HG02884 (cell line): Measurements from ENCODE around the gene CDH11.
A peak's percentile ranks its signal among the peaks of the same experiment; 100 is the strongest.

Experiments used
- ATAC-seq: cut with Tn5 transposase; IDR thresholded peaks from one replicate; pipeline ENCODE4 v1.9.1; 2021; ENCODE audit warnings: mild to moderate bottlenecking, moderate library complexity; ENCODE audit not compliant: unreplicated experiment

Gene CDH11

DNA sequence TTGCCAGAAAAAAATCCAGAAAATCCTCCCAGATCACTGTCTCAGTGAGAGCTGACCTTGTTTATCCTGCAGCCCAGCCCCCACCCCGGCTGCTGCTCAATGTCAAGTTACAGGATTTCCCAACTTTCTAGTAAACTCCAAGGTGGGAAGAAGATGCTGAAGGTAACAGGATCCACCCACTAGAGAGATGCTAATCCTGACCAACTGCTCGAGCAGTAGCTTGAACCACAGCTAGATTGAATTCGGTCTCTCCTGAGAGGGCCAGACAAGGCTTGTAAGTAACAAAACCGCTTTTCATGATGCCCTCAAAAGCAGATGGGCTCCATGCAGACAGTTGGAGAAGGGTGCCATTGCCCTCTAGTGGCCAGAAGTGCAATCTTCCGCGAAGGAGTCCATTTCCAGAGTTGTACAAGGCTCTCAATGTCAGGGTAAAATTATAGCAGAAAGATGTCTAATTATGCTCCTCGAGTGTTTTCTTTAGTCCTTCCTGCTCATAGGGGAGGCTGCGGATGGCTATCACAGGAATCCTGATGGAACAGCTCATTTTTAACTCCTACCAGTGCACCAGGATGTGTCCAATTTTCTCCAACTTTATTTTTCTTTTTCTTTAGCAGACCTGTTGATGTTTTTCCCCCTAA is 3.9 kb downstream of the CDH11 start:
- peak; percentile 86 for ATAC-seq

DNA sequence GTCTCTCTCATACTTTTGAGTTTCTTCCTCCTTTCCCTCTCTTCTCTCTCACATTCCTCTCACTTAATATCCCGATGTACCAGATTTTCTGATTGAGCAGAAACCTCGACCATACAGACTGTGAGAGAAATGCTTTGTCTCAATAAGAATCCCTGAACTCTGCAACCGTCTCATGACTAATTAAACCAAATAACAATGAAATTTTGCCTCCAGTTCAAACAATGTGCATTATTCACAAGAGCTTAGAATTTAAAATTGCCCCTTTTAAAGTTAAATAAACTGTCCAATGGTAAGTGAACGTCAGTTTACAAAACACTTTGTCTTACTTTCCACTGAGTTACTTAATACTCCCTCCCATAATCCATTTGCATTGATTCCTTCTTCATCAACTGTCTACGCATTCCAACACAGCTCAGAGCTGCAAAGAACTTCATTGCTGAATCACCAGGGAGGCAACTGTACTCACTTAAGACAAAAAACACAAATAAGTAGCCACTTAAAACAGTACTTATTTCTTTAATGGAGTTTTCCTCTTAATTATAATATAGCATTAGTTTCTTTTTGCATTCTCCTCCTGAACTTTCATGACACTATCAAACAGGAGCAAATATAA is 4.9 kb downstream of the CDH11 start:
- no peak for ATAC-seq

DNA sequence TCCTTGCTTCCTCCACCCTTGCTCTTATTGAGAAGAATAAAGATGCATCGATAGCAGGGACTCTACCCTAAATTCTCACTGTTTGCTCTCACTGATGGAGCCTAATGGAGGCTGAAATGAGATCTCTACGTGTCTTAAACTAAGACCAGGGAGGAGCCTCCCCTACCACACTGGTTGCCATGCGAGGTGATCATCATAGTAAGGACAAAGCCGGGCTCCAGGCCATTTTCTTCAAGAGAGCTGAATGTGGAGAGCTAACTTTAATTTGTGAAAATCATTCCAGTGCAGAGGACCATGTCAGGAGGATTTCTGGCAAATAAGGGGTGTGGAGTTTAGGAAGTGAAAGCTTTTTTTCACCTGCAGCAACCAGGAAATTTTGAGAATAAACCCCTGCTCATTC is 5.6 kb downstream of the CDH11 start:
- ATAC-seq = no peak

DNA sequence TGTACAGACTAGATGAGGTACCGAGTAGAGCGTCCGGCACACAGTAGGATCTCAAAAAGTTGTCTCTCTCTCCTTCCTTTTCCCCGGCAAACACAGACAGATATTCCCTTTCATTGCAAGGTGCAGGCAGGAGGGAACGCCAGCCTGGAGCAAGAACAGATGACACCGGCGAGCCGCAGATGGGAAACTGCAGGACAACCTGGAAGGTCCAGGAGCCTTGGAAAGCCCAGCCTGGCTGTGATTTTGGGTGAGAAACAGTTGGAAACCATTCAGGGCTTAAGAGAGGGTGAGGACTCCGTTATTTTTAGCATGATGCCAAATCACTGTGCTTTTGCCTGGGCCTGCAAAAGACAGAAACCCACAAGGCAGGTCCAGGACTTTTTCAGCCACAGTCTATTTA is 7.3 kb downstream of the CDH11 start:
- ATAC-seq = no peak

DNA sequence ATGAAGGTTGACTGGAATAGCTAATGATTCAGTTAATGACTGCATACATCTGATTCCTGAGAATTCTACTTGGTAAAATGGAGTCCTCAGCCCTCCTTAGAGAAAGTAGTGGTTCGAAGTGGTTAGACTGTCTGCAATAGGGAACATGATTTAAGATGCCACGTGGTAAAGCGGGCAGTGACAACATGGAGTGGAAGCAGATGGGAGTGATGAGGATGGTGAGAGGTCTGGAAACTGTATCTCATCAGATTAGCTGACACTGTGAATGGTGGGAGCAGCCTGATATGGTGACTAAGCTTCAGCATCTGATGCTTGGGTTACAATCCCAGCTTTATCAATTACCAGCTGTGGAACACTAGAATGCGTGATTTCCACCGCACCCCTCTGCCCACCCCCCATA is 8.4 kb downstream of the CDH11 start:
- ATAC-seq = no peak

DNA sequence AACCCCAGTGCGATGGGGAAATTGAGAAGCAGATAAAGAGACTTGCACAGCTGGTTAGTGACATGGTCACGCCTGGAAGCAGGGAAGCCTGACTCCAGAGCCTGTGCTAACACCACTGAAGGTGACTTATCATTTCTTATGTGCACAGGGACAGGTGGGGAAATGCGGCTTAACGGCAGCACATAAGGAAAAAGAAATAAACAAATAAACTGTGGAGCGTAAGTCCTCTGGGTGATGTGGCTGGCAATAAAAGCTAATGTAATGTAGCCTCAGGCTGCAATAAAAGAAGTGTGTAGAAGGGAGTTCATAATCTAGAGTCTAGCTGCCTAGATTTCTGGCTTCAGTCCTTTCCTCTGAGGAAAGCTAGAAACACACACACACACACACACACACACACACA is 10.6 kb downstream of the CDH11 start:
- ATAC-seq = no peak

DNA sequence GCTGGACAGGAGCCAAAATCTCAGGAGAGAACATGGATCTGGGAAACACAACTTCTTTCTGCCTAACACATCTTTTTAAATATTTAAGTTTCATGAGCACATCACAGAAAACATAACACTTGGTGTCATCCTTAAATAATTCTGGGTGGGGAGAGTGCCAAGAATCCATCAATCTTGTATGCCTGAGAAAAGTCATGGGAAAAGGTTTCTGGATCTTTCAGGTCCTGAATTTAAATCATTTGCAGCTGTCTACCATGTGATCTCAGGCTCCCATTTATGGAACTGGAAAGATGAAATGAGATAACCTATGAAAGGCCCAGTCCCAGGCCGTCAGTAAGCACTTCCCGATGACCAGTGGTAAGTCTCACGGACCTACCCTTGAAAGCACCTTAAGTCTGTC is 15.1 kb downstream of the CDH11 start:
- no peak for ATAC-seq

DNA sequence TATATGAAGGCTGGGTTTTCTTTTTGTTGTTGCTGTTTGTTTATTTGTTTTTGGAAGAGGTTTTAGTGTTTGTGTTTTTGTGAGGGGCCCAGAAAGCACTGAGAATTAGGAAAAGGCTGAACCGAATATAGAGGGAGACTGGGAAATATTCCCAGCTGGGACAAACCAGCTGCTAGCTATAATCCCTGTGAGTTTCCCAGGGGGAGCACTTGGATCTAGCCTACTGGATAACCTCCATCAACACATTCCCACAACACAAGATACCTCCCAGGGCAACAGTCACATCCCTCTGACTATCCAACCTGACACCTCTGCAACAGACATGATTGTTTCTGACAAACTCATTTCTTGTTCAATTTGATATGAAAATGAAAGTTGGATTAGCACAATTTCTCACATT is 16.7 kb downstream of the CDH11 start:
- ATAC-seq = no peak

DNA sequence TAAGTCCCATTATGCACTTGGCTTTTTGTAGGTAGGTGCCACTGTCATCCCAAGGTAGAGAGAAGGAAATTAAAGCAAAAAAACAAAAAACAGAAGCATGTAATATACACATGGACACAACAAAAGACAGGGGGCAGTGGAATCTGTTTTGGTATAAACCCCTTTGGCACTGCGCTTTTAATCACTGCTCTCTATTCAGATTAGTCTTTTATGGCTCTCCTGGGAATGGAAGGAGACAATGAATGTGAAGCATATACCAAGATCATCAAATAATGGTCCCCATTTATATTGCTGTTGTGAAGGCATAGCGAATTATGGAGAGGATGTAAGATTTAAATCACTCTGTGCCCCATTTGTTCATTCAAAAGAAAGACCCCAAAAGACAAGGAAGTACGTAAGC is 17.4 kb downstream of the CDH11 start:
- ATAC-seq = no peak

DNA sequence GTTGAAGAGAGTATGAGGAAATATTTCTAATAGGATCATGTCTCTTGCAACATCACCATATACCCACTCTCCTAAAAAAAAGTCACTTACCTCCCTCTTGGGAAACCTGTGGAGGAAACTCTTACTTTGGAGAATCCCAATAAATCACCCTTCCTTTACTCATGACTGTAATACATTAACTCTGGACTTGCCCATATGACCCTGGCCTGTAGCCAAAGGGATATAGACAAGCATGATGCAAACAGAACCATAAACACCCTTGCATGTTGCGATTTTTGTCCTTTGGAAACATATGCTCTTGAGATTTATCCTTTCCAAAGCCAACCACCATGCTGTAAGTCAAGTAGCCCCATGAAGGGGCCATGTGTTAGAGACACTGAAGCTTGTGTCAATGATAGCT is 19.5 kb downstream of the CDH11 start:
- ATAC-seq = no peak

DNA sequence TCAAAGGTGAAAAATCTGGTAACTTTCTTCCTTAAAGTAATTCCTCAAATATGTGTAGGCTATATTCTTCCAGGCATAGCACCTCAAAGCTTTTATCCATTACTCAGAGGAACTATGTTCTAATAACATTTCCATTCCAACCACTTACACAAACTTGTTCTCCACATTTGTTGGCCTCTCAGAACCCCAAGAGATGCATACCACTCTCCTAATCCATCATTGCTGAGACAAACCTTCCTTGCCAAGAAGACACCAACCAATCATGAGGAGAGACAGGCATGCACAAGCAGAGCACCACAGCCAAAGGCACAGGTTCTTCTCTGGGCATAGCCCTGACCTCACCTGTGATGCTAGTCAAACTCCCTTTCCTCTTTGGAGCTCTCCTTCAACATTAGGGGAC is 20.9 kb downstream of the CDH11 start:
- no peak for ATAC-seq

DNA sequence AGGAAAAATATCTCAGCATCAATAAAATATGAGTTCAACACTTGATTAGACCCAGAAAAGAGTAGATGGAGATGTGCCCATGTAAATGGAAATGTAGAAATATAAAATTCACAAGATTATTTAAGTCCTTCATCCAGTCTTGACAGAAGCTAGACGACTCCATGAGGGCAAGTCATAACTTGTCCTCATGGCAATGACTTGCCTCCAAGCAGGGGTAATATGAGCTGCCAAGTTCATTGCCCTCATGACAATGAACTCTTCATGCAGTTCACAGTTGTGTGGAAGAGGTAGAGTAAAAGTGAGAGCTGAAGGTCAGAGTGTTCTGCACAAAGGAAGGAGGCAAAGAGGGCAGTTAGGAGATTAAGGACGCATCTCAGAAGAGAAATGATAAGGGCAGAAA is 22.3 kb downstream of the CDH11 start:
- no peak for ATAC-seq

DNA sequence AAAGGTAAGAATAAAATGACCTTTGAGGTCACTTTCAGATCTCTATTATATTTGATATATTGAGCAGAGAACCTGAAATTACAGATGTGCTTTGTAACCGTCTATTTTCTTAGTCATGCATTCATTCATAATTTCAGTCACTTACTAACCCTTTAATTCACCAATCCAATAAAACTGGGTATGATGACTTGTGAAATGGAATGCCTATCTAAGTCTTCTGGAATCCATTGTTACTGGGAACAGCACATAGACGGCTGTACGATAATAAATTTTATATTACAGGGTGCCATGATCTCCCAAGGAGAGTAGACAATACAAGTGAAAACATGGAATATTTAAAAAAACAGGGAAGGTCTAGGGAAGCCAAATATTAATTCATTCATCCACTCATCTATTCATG is 22.9 kb downstream of the CDH11 start:
- no peak for ATAC-seq

DNA sequence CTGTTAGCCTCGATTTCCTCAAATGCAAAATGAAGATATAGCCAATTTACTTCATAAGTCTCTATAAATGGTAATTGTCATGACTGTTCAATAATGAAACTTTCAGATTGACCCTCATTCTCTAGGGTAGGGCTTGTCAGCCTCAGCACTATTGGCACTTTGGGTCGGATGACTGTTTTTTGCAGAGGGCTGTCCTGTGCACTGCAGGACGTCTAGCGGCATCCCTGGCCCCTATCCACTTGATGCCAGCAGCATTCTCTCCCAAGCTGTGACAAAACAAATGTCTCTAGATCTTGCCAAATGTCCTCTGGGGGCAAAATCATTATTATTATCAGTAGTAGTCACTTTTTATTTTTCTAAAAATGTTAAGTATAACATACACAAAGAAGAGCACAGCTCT is 24.6 kb downstream of the CDH11 start:
- ATAC-seq = no peak

DNA sequence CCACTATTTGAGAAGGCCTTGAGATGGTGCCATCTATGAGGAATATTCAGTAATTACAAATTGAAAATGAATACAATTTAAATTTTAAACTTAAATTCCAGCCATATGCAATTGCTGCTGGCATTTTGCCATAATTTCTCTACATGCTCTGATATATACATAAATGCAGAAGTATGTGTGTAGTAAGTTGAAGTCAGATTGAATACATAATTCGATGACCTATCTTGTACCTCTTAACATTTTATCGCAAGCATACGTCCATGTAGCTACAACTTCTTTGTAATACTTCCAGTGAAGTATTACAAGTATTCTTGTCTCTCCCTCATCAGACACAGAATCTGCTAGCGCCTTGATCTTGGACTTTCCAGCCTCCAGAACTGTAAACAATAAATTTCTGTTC is 26.0 kb downstream of the CDH11 start:
- no peak for ATAC-seq

DNA sequence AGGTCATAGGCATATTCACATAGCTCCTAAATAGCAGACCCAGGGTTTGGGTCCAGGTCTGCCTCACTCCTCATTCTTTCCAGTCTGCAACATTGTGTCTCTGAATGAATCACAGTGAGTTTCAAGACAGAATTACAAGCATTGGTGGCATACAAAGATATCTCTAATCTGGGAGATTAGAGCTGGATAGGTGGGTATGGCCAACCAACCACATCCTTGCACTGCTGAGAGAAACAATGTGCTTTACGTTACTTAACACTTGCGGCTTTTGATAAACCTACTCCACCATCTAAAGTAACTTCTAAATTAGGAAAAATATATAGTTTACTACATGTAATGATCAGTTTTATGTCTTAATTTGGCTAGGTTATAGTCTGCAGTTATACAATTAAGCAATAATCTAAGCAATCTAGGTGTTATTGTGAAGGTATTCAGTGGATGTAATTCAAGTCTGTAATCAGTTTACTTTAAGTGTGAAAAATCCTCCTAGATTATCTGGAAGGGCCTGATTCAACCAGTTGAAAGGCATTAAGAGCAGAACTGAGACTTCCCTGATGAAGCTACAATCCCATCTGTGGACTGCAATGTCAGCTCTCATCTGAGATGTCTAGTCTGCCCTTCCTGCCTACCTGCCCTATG is 26.7 kb downstream of the CDH11 start:
- no peak for ATAC-seq

DNA sequence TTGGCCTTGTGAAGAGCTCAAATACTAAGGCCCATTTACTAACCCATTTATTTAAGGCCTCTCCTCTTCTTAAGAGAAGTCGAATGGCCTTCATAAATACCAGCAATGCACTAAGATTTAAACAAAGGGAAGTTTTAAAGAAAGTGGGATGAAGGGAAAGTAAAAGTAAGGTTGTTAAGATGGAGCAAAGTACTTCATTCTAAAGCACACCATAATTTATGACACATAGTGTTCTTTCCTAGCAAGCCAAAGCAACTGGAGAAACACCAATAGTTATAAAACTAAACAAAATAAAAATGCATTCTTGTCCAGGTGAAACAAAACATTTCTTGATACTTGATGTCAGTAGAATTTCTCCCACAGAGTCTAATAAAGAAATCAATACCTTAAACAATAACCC is 27.9 kb downstream of the CDH11 start:
- ATAC-seq = no peak

DNA sequence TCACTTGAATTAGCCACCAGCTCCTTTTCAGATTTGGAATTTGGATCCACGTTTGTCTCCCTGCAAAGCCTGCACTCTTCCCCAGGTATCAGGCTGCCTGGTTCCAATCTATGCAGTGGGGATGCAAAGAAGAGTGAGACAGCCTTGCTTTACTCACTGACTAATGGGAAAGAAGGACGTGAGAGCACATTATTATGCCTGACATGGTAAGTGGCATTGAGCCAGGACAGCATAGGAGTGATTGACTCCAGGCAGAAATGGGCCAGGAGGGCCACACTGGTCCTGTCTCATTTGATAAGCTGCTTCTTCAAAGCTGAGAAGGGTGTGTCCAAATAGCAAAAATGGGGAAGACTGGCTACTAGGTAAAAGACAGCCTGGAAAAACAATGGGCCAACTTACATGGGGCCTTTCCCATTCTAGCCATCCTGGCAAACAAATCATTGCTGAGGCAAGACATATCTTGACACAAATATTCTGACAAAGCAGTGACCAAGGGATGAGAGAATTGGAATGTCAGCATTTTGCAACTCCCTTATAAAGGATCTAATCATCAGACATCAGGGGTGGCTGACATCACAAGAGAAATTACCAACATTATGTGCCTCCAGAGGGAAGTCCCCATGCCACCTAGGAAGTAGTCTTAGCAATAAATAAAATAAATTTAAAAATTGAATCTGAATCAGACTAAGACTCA is 38.6 kb downstream of the CDH11 start:
- ATAC-seq = no peak

DNA sequence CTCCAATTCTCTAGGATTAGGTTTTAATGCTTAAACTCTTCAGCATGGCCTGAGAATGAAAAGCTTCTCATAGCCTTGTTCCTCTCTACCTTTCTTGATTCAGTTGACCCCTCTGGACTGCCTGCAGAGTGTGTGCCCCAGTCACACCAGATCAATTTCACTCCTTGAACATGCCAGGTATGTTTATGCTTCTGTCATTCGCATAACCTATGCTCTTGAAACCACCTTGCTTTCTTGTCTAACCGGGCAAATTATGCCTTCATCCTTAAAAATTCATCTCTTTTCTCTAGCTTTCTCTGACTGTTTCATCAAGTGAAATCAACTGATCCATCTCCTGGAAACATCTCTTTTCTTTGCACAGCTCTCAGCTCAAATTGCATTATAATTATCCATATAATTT is 42.3 kb downstream of the CDH11 start:
- no peak for ATAC-seq

DNA sequence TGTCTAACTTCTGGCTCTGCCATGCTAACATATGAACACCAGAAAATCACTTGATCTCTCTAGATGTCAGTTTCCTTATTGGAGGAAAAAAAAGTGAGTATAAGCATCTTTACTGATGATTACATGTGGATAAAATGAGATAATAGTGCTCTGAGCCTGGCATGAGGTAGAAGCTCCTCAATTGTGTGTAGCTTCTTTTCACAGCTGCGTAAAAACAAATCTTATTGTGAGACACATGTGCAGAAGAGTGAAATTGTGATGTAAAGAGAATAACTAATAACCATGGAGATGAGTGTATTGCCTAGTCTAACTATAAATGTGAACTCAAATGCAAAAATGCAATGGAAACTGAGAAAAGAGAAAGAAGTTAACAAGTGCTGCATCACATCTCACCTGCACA is 44.7 kb downstream of the CDH11 start:
- ATAC-seq = no peak

DNA sequence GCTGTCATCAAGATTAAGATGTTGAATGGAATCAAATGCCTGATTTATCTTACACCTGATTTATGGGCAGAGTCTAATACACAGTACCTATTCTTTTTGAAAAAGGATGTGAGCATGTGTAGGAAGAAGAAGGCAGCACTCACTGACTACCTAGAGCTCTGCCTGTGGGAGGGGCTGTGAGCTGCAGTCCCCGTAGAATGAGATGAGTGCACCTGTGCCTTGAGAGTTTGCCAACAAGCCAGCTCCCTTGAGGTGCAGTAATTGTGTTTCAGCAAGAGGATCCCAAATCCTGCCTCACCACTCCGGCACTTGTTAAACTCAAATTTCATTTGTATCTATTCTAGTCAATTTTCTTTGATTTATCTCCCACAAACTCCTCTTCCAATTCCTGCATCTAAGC is 46.0 kb downstream of the CDH11 start:
- ATAC-seq = no peak
